Activated T-helper 1 cell treated with Interleukin-2 at 50 U/mL for 16 hours (primary cell): Measurements from ENCODE around the gene ZC3H18.

Source experiments
- DNase-seq: peaks from one replicate; pipeline ENCODE4 v3.0.0-alpha.2; 2020; ENCODE audit warnings: low read depth

The ZC3H18 gene

GRCh38 chr16:88569985-88570690 lies at the start of gene ZC3H18:
Gene ZC3H18, plus strand, starts transcription at chr16:88570403. Its CDS starts 6,721 bp downstream, at chr16:88577124.
- DNase-seq, result peak; percentile 99

GRCh38 chr16:88521674-88522073 lies 48.5 kb upstream of the ZC3H18 start:
- DNase-seq, result no peak

- no peak for DNase-seq
Observed at GRCh38 chr16:88522276-88522949, 47.8 kb upstream of the ZC3H18 start.

- DNase-seq, result no peak
Observed at GRCh38 chr16:88523309-88524161, 46.7 kb upstream of the ZC3H18 start.

GRCh38 chr16:88524274-88524972 lies 45.8 kb upstream of the ZC3H18 start:
- no peak for DNase-seq

- no peak for DNase-seq
Observed at GRCh38 chr16:88524973-88525662, 45.1 kb upstream of the ZC3H18 start.

GRCh38 chr16:88525663-88525990 lies 44.6 kb upstream of the ZC3H18 start:
- DNase-seq, result no peak

- no peak for DNase-seq
Observed at GRCh38 chr16:88526008-88526905, 43.9 kb upstream of the ZC3H18 start.

GRCh38 chr16:88526906-88527185 lies 43.4 kb upstream of the ZC3H18 start:
- no peak for DNase-seq

- peak; percentile 41 for DNase-seq
Observed at GRCh38 chr16:88527186-88527936, 42.8 kb upstream of the ZC3H18 start.

- no peak for DNase-seq
Observed at GRCh38 chr16:88527937-88528743, 42.1 kb upstream of the ZC3H18 start.

- no peak for DNase-seq
Observed at GRCh38 chr16:88528902-88529318, 41.3 kb upstream of the ZC3H18 start.

GRCh38 chr16:88529596-88529995 lies 40.6 kb upstream of the ZC3H18 start:
- DNase-seq, result no peak

- no peak for DNase-seq
Observed at GRCh38 chr16:88530051-88530857, 39.9 kb upstream of the ZC3H18 start.

GRCh38 chr16:88530858-88531203 lies 39.4 kb upstream of the ZC3H18 start:
- DNase-seq, result no peak

- no peak for DNase-seq
Observed at GRCh38 chr16:88531346-88531745, 38.9 kb upstream of the ZC3H18 start.

- DNase-seq, result no peak
Observed at GRCh38 chr16:88531931-88532433, 38.2 kb upstream of the ZC3H18 start.
